Measurements from ENCODE around the gene DDIT4. TPM values are rescaled to one million over a fixed set of nuclear protein-coding genes. Genes with fewer than 3 reads are reported as not detected.
"Not testable (repeated sequence)": the region's sequence is repeated elsewhere in the genome, so short reads cannot be mapped to it uniquely, and the experiment has no call there.

DDIT4 gene
- total and polyA plus RNA-seq, 3 donors from 2014 or later, result 46.6 to 94.3 (median 69.6) TPM

DNA sequence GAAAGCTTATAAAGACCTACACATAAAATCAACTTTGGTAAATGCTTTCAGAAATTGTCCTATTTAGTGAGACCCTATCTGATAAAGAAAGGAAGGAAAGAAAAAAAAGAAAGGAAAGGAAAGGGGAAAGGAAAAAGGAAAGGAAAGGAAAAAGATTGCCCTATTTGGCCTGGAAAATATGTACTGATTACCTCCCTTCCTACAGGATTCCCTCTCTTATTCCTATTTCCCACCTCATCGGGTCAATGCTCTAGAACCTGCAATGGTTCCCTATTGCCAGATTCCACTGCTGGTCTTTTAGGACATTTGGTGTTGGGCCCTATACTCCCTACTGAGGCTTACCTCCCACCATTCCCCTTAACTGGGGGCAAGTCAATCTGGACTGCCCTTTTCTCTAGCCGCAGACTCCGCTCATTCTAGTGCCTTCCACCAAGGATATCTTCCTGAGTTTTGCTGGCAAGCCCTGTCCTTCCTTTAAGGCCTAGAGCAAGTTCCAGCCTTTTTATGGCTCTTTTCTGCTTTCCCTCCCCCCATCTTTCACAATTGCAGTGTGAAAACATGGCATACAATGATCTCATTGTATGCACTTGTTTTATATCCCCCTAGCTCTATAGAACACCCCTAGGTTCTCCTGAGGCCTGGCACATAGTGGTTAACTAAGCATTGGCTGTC, 4.4 kb downstream of the DDIT4 start:
- no peaks in the 10 kb centered on the region for H3K9me3 ChIP-seq
- 80 to 86% methylated on average over 3 of the region's 3 CpGs for WGBS, 2 donors
- TF ChIP-seq CTCF (IDR thresholded peaks at IDR 0.05) (no peak), POLR2A (IDR thresholded peaks at IDR 0.05) (no peak)
- peaks cover 18% of the 10 kb centered on the region for H3K4me1 ChIP-seq
- peak overlapping the region; percentile 27 to 96 for H3K27ac ChIP-seq
- H3K27me3 ChIP-seq, result no peaks in the 10 kb centered on the region
- DNase-seq, result no peak
- no peaks in the 10 kb centered on the region for H3K36me3 ChIP-seq (ENCODE audit: low read depth, missing control alignments)
- no peak overlapping the region for H3K4me3 ChIP-seq
- intact Hi-C loops (cut with DNase I; ENCODE audit: low total_unique reads), result loop anchor here (10.0 kb wide), 1 partner anchor 57 kb away; no protein-coding TSS in a partner anchor

DNA sequence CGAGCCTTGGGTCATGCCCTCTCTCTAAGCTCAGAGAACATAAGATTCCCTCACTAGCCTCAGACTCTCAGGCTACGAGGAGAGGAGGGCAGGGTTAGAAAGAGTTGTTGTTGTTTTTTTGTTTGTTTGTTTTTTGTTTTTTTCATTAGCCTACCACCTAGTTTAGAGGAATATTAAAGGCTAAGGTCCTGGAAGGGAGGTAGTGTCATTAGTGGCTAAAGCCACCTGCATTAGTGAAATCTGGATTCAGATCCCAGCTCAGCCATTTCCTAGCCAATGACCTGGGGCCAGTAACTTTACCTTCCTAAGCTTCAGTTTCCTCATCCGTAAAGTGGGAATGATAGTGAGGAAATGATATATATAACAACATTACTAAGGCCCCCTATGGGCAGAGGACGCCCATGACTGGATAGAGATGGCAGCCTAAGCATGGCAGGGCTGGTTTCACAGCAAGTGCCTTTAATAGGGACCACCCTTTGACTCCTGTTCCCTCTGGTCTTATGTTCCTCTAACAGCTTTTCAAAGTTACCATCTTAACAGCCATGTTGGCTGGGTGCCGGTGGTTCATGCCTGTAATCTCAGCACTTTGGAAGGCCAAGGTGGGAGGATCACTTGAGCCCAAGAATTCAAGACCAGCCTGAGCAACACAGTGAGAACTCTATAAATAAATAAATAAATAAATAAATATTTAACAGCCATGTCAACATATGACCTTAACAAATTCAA, 5.1 kb downstream of the DDIT4 start:
- no peaks in the 10 kb centered on the region for H3K9me3 ChIP-seq
- H3K4me1 ChIP-seq, result peaks cover 18% of the 10 kb centered on the region
- DNase-seq, result no peak
- H3K4me3 ChIP-seq, result no peak overlapping the region
- peak overlapping the region; percentile 15 to 96 for H3K27ac ChIP-seq
- H3K36me3 ChIP-seq (ENCODE audit: low read depth, missing control alignments), result no peaks in the 10 kb centered on the region
- no peaks in the 10 kb centered on the region for H3K27me3 ChIP-seq
- intact Hi-C loops (cut with DNase I; ENCODE audit: low total_unique reads), result loop anchor here (10.0 kb wide), 1 partner anchor 56 kb away; no protein-coding TSS in a partner anchor
- 59 to 63% methylated on average over 5 of the region's 5 CpGs for WGBS, 2 donors
- no peak for TF ChIP-seq POLR2A (IDR thresholded peaks at IDR 0.05)
- TF ChIP-seq CTCF (IDR thresholded peaks at IDR 0.05), result no peak

DNA sequence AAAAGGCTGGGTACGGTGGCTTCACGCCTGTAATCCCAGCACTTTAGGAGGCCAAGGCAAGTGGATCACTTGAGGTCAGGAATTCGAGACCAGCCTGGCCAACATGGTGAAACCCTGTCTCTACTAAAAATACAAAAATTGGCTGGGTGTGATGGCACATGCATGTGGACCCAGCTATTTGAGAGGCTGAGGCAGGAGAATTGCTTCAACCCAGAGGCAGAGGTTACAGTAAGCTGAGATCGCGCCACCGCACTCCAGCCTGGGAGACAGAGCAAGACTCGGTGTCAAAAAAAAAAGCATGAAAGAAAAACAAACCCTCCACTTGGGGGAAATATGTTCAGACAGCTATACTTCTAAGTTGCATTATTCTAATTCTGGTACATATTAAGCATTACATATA, 5.9 kb downstream of the DDIT4 start:
- H3K4me1 ChIP-seq, result peaks cover 18% of the 10 kb centered on the region
- not testable (repeated sequence) for H3K4me3 ChIP-seq; H3K36me3 ChIP-seq (ENCODE audit: low read depth, missing control alignments); H3K9me3 ChIP-seq; H3K27ac ChIP-seq; DNase-seq; H3K27me3 ChIP-seq
- intact Hi-C loops (cut with DNase I; ENCODE audit: low total_unique reads), result loop anchor here (10.0 kb wide), 1 partner anchor 55 kb away; no protein-coding TSS in a partner anchor
- WGBS, 2 donors, result 81 to 87% methylated on average over 7 of the region's 7 CpGs

DNA sequence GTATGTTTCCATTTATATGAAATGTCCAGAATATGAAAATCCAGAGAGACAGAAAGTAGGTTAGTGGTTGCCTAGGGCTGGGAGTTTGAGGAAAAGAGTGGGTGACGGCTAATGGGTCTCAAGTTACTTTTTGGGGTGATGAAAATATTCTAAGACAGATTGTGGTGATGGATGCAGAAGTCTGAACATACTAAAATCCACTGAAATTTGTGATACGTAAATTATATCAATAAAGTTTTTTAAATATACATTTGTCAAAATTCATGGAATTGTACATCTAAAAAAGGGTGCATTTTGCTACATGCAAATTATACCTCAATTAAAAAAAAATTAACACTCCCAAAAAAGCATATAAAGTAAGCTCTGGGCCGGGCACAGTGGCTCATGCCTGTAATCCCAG, 9.4 kb downstream of the DDIT4 start:
- Histone ChIP-seq H3K4me1 (peaks cover 6% of the 10 kb centered on the region), H3K36me3 (ENCODE audit: low read depth, missing control alignments) (no peaks in the 10 kb centered on the region), H3K27ac (no peak overlapping the region), H3K9me3 (no peaks in the 10 kb centered on the region), H3K4me3 (no peak overlapping the region), H3K27me3 (no peaks in the 10 kb centered on the region)
- 65 to 77% methylated on average over 3 of the region's 3 CpGs for WGBS, 2 donors
- no peak for DNase-seq
- no peak for TF ChIP-seq CTCF (IDR thresholded peaks at IDR 0.05)
- TF ChIP-seq POLR2A (IDR thresholded peaks at IDR 0.05), result no peak
- intact Hi-C loops (cut with DNase I; ENCODE audit: low total_unique reads), result no loop called here

GRCh38 chr10:72285972-72286521, 12.3 kb downstream of the DDIT4 start:
- intact Hi-C loops (cut with DNase I; ENCODE audit: low total_unique reads), result no loop called here
- DNase-seq, result no peak
- Histone ChIP-seq H3K4me3 (no peak overlapping the region), H3K36me3 (ENCODE audit: low read depth, missing control alignments) (no peaks in the 10 kb centered on the region), H3K4me1 (no peaks in the 10 kb centered on the region), H3K9me3 (no peaks in the 10 kb centered on the region), H3K27ac (no peak overlapping the region), H3K27me3 (no peaks in the 10 kb centered on the region)
- WGBS, 2 donors, result 61 to 63% methylated on average over 14 of the region's 14 CpGs
- TF ChIP-seq POLR2A (IDR thresholded peaks at IDR 0.05), result no peak
- TF ChIP-seq CTCF (IDR thresholded peaks at IDR 0.05), result no peak

All from testis (tissue), 3 donors.